HUES6 (cell line): ENCODE results near the gene FIGLA.
A peak's percentile ranks its signal among the peaks of the same experiment; 100 is the strongest.

Experiments
- H3K27ac ChIP-seq: 2 replicates; pipeline ENCODE4 v1.7.0; 2013; ENCODE audit warnings: low read depth, mild to moderate bottlenecking, low read length, inconsistent platforms
- H3K27me3 ChIP-seq: 2 replicates; pipeline ENCODE4 v1.6.1; 2013; ENCODE audit warnings: low read length; ENCODE audit not compliant: control insufficient read depth, insufficient read depth
- H3K36me3 ChIP-seq: 2 replicates; pipeline ENCODE4 v1.6.1; 2013; ENCODE audit warnings: low read length; ENCODE audit not compliant: control insufficient read depth, insufficient read depth
- H3K4me1 ChIP-seq: 2 replicates; pipeline ENCODE4 v1.6.1; 2013; ENCODE audit warnings: low read length; ENCODE audit not compliant: control insufficient read depth, insufficient read depth
- H3K4me3 ChIP-seq: 2 replicates; pipeline ENCODE4 v1.5.1; 2013; ENCODE audit warnings: low read depth, low read length
- H3K9ac ChIP-seq: one replicate; pipeline ENCODE4 v1.6.1; 2013; ENCODE audit warnings: mild to moderate bottlenecking, low read length
- H3K9me3 ChIP-seq: 2 replicates; pipeline ENCODE4 v1.6.1; 2013; ENCODE audit warnings: low read depth, low read length; ENCODE audit not compliant: control insufficient read depth, insufficient read depth

Gene FIGLA

DNA sequence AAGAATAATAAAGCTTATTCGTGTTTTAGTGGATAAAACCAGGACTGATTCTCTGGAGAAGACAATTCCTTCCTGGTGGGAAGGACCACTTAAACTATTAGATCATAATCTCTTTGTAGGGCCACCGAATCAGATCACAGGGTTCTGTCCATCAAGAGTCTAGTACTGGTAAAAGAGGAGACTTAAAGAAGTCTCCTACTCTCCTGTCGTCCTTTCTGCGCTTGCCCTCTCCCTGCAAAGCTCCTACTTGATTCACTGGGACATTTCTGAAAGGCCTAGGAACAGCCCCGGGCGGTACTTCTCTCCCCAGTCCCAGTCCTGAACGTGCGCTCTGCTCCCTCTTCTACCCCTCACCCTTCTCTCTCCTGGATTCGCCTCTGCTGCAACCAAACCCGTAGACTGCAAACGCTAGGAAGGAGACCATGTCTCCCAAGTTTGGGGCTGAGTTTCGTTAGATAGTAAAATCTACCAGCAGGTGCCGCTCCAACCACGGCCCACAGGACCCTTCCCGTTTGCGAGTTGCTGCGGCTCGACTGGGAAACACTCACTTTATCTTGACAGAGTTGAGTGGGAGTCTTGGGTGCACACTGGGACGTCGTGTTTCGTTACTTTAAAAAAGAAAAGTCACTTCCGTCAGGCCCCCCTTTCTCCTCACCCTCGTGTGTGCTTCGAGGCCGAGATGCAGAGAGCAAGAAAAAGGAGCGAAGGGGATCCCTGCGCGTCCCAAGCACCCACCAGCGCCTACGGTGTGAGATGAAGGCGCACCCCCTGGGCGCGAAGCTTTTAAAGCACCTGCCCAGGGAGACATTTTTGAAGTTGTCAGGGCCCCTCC is 923 bp downstream of the FIGLA start:
- no peak overlapping the region for H3K9ac ChIP-seq
- no peaks in the 10 kb centered on the region for H3K9me3 ChIP-seq
- H3K27me3 ChIP-seq = peaks cover 85% of the 10 kb centered on the region
- peak overlapping the region; percentile 39 for H3K4me3 ChIP-seq
- no peak overlapping the region for H3K27ac ChIP-seq
- H3K36me3 ChIP-seq = no peaks in the 10 kb centered on the region
- H3K4me1 ChIP-seq = peaks cover 4% of the 10 kb centered on the region

DNA sequence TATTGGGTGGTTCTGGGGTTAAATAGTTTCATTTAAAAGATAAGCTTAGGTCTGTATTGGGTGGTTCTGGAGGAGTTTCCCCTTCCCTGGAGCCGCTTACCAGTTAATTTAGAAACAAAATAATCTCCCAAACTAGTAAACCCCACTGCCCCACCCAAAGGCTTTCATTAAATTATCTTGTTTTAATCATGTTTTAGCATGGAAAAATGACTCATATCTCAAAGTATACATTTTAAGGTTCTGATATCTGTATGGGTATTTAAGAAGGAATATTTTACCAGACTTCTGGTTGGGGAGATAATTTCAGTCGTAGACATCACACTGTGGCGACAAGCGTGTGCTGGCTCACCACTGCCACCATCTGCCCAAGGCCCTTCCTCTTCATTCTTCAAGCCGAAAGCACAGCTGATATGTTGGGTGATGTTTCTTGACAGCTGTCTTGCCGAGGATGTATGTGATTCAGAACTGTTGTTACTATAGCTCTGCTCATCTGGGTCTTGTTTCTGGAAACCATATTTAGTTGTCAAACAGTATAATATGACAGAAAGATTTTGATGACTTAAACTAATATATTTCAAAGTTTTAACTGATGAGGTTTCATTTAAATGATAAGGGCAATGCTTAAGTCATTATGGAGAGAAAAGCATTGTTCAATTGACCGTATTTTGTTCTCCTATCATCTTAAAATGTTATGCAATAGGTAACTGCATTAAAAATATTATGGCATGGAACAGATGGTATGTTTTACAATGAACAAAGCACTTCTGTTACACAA is 5.1 kb downstream of the FIGLA start:
- Histone ChIP-seq H3K9ac (no peak overlapping the region), H3K9me3 (no peaks in the 10 kb centered on the region), H3K4me3 (no peak overlapping the region), H3K4me1 (peaks cover 4% of the 10 kb centered on the region), H3K36me3 (no peaks in the 10 kb centered on the region), H3K27me3 (peaks cover 49% of the 10 kb centered on the region), H3K27ac (no peak overlapping the region)

DNA sequence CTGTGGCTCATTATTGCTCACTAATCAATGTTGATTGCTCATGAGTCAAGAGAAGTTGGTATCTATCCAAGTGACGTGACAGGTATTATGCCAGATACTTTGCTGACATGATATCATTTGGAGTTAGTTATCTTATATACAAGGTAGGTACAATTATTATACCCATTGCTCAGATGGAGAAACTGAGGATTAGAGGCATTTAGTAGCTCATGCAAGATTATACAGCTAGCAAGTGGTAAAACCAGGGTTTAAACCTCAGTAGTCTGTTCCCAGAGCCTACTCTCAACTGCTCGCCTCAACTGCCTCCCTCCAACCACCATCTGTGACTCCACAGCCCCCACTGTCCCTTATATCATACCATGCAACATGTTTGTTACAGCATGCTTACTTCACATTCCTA is 6.1 kb downstream of the FIGLA start:
- Histone ChIP-seq H3K4me3 (no peak overlapping the region), H3K27me3 (peaks cover 39% of the 10 kb centered on the region), H3K27ac (no peak overlapping the region)

DNA sequence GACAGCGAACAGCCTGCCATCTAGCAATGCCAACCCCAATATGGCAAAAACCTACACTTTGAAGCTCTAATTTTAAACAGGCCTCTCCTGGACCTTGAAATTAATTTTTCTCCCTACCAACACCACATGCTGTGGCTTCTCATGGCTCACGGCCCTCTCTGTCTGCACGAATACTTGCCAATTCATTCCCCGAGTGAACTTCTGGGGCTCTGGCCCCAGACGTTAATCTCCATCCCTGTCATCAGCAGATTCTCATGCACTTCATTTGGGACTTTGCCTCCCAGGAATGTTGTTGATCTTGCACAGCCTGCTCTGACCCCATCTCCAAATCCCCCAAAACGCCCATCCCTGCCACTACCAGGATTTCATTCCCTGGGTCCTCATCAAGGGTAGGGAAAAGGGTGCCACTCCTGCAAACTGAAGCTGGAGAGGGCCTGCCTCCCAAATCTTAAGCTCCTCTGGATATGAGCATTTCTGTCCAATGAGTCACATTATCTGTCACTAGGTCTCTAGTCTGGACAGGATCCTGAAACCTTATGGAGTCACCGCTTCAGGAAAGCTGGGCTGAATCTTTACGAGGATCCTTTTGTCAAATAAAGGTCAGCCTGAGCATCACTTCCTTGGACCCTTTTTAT is 10.4 kb downstream of the FIGLA start:
- H3K9me3 ChIP-seq = no peaks in the 10 kb centered on the region
- H3K4me3 ChIP-seq = no peak overlapping the region
- H3K4me1 ChIP-seq = no peaks in the 10 kb centered on the region; the same call in 1 of the 2 replicates
- H3K27me3 ChIP-seq = peaks cover 5% of the 10 kb centered on the region; the same call in 1 of the 2 replicates
- H3K36me3 ChIP-seq = no peaks in the 10 kb centered on the region
- no peak overlapping the region for H3K9ac ChIP-seq
- H3K27ac ChIP-seq = no peak overlapping the region

More for the DNA sequence above, 6.1 kb downstream of the FIGLA start:
- H3K9me3 ChIP-seq = no peaks in the 10 kb centered on the region
- no peaks in the 10 kb centered on the region; the same call in 1 of the 2 replicates for H3K4me1 ChIP-seq
- H3K36me3 ChIP-seq = no peaks in the 10 kb centered on the region
- H3K9ac ChIP-seq = no peak overlapping the region

DNA sequence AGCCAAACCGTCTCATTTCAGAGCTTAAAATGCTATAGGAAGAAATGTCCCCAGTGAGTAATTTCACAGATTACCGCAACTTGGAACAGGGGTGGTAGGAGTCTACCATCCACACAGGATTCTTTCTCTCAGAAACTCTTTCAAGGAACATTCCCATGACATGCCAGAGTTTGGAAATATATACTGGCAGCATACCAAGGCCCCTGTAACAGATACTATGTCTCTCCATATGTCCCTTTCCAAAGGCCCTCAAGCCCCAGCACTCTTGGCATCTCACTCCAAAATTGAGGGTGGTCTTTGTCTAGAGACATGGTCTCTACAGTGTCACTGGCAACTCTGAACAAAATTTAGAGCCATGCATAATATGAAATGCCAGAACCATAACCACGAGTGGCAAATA is 11.0 kb downstream of the FIGLA start:
- peaks cover 5% of the 10 kb centered on the region; the same call in 1 of the 2 replicates for H3K27me3 ChIP-seq
- no peak overlapping the region for H3K4me3 ChIP-seq
- no peak overlapping the region for H3K27ac ChIP-seq
- H3K9ac ChIP-seq = no peak overlapping the region
- H3K9me3 ChIP-seq = no peaks in the 10 kb centered on the region
- no peaks in the 10 kb centered on the region; the same call in 1 of the 2 replicates for H3K4me1 ChIP-seq
- no peaks in the 10 kb centered on the region for H3K36me3 ChIP-seq

DNA sequence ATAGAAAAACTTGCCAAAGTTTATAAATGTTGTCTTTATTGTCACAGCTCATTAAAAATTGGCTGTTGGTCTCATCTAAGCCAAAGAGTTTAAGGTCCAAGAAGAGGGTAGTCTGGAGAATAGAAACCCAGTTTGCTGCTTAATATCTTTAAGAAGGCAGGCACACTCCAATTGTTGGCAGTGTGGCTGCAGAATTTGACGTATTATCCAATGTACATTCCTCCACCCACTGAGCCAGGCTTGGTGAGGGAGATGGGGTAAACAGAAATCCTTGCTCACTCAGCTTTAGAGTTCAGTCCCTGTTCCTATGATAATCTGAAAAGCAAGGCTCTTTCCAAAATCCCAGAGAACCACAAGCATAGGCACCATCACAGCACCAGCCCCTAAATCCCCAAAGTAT is 11.8 kb downstream of the FIGLA start:
- Histone ChIP-seq H3K4me1 (no peaks in the 10 kb centered on the region), H3K27ac (no peak overlapping the region)

DNA sequence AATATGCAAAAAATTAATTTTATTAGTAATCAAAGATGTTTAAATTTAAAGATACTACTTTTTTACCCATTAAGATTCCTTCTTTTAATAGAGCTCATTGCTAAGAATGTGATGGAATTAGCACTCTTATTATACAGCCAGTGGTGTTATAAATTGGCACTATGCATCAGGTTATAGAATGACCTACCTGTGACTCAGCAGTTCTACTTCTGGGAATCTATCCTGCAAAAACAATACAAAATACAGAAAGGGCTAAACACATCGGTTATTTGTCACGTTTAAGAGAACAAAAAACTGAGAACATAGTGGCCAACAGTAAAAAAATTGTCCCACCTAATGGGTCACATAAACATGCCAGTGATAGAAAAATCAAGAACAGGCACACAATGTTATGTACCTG is 13.0 kb downstream of the FIGLA start:
- no peaks in the 10 kb centered on the region for H3K4me1 ChIP-seq
- H3K36me3 ChIP-seq = no peaks in the 10 kb centered on the region
- peaks cover 5% of the 10 kb centered on the region; the same call in 1 of the 2 replicates for H3K27me3 ChIP-seq

More for the DNA sequence above, 11.8 kb downstream of the FIGLA start:
- no peaks in the 10 kb centered on the region for H3K9me3 ChIP-seq
- H3K9ac ChIP-seq = no peak overlapping the region
- no peaks in the 10 kb centered on the region for H3K36me3 ChIP-seq
- no peak overlapping the region for H3K4me3 ChIP-seq
- H3K27me3 ChIP-seq = peaks cover 5% of the 10 kb centered on the region; the same call in 1 of the 2 replicates

DNA sequence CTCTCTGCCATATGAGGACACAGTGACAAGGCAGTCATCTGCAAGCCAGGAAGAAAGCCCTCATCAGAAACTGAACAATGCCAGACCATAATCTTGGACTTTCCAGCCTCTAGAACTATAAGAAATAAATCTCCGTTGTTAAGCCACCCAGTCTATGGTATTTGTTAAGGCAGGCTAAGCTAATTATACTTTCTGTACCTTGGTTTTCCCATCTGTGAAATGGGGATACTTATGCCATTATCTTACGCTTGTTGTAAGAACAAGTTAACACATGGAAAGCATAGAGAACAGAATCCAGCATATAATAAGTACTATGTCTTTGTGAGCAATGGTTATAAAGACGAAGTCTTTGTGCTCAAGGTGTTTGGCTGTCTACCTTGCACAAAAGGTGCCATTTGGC is 14.2 kb downstream of the FIGLA start:
- Histone ChIP-seq H3K4me3 (no peak overlapping the region), H3K9ac (no peak overlapping the region), H3K4me1 (no peaks in the 10 kb centered on the region), H3K36me3 (no peaks in the 10 kb centered on the region), H3K27ac (no peak overlapping the region), H3K9me3 (no peaks in the 10 kb centered on the region), H3K27me3 (peaks cover 5% of the 10 kb centered on the region; the same call in 1 of the 2 replicates)

More for the DNA sequence above, 13.0 kb downstream of the FIGLA start:
- Histone ChIP-seq H3K9me3 (no peaks in the 10 kb centered on the region), H3K27ac (no peak overlapping the region), H3K9ac (no peak overlapping the region), H3K4me3 (no peak overlapping the region)

DNA sequence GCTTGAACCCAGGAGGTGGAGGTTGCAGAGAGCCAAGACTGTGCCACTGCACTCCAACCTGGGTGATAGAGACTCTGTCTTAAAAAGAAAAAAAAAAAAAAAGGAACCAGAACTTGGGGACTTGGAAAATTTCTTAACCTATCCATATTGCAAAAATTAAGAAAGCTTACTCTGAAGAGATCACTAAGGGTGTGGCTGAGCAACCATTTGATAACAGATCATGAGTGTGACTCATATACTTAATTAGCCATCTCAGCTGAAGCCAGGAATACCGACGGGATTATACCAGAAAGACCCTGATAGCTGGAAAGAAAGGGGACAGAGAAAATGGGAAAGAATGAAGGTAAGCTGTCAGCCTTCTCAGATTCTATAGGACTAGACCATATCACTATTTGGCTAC is 15.3 kb downstream of the FIGLA start:
- no peaks in the 10 kb centered on the region for H3K9me3 ChIP-seq
- H3K27me3 ChIP-seq = no peaks in the 10 kb centered on the region; the same call in 1 of the 2 replicates
- H3K9ac ChIP-seq = no peak overlapping the region
- H3K4me3 ChIP-seq = no peak overlapping the region
- H3K4me1 ChIP-seq = no peaks in the 10 kb centered on the region
- no peak overlapping the region for H3K27ac ChIP-seq
- no peaks in the 10 kb centered on the region for H3K36me3 ChIP-seq

DNA sequence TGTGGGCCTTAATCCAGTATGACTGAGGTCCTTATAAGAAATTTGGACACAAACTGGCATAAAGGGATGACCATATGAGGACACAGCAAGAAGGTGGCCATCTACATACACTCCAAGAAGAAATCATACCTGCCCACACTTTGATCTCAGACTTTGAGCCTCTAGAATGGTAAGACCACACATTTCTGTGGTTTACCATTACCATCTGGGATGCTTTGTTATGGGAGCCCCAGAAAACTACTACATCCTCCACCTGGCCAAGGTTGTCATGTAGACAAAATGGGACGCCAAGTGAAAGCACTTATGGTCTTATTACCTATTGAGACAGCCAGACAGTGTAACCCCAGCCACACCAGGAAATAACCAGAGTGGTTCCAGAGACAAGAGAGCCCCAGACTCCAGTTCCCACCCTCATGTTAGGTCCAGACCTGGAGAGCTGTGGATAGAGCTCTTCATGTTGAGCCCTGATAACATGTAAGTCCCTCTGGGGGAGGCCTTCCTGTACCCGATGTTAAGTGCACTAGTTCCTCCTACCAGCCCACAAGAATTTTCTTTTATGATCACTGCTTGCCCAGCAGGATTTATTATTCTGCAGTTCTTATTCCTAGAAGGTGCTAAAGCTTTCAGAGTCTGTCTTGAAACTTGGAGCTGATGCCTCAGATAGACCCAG is 17.8 kb downstream of the FIGLA start:
- Histone ChIP-seq H3K27ac (no peak overlapping the region), H3K27me3 (no peaks in the 10 kb centered on the region), H3K4me3 (no peak overlapping the region), H3K36me3 (no peaks in the 10 kb centered on the region), H3K4me1 (peaks cover 13% of the 10 kb centered on the region), H3K9me3 (no peaks in the 10 kb centered on the region), H3K9ac (no peak overlapping the region)
